HFF-Myc (cell line): ENCODE results near the gene BTBD3.

Experiments
- DNase-seq: peaks from one replicate; pipeline ENCODE4 v3.0.0-alpha.2; 2011; ENCODE audit warnings: low read depth; ENCODE audit errors: extremely low read depth
- H3K4me3 ChIP-seq: replicated peaks from 2 replicates; pipeline ENCODE4 v1.5.1; 2011; ENCODE audit warnings: low read depth, mild to moderate bottlenecking, control low read depth, low read length
- CTCF ChIP-seq: IDR thresholded peaks from 2 replicates; pipeline ENCODE4 v1.5.1; 2012; ENCODE audit warnings: mild to moderate bottlenecking, low read depth, low read length, control low read depth; ENCODE audit errors: missing control alignments

BTBD3 gene

DNA sequence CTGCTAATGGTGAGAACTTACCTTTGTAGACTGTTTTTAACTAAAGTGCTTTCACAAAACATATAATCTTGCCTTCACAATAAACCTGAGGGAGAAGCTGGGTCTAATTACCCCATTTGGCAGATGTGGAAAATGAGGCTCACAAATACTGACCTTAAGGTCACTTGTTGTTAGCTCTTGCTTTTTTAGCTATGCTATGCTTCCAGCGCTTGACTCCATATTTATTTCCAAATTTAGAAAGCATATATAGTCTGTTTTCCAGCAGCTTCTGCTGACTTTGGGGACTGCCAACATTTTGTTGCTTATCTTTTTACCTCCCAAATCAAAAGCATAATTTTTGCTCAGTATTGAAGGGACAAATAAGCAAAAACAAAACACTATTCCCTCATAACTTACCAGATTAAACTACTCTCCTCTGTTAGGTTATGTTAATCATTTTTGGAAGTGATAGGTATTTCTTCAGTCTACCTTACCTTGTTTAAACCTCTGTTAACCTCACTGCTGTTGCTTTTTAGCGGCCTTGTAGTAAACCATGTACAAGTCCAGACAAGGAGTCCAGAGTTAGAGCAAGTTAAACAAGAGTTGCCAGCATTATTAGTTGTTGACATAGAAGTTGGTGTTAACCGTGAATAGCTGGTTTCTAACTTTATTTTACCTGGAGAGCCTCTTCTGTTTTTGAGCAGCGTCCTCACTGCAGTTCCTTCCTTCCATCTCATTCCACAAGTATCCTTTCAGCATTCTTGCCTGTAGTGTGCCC, 4.9 kb upstream of the BTBD3 start:
- no peak for TF ChIP-seq CTCF
- DNase-seq, result no peak
- H3K4me3 ChIP-seq, result no peak overlapping the region

GRCh38 chr20:11918391-11918845, 725 bp downstream of the BTBD3 start:
- TF ChIP-seq CTCF, result no peak
- no peak for DNase-seq
- peak overlapping the region; percentile 1 for H3K4me3 ChIP-seq

- peak; percentile 25 for DNase-seq
- H3K4me3 ChIP-seq, result no peak overlapping the region
- no peak for TF ChIP-seq CTCF
Observed at GRCh38 chr20:11918981-11919380, 1.3 kb downstream of the BTBD3 start.

DNA sequence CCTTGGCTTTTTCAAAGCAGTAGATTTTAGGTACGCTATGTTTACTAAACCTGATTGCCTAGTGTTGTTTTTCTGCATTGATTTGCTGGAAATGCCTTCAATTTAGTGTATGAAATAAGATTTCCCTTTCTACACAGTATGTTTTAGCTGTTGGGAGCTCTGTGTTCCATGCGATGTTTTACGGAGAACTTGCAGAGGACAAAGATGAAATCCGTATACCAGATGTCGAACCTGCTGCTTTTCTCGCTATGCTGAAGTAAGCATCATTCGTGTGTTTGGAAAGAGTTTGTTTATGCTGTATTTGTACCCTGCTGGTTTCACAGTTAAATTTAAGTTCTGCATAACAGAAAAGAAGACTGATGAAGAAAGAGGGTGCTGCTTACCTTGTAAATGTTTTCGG, 1.9 kb downstream of the BTBD3 start:
- no peak for TF ChIP-seq CTCF
- H3K4me3 ChIP-seq, result no peak overlapping the region
- no peak for DNase-seq

DNA sequence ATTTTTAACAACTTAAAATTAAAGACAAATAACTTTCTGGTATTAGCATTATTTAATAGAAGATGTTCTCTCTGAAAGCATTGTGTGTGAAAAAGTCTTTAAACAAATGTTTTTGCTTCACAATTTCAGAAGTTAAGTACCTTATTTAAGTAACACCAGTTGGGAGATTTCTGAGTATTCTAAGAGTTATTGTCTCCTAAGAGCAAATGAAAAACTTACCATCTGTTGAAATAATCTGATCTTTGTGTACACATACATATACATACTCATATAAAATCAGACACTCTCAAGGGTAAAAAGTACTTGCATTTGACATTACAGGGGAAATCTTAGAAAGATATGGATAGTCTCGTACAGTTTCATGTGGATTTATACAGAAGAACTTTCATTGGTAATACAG, 2.4 kb downstream of the BTBD3 start:
- TF ChIP-seq CTCF, result no peak
- no peak for DNase-seq
- H3K4me3 ChIP-seq, result no peak overlapping the region

GRCh38 chr20:11921321-11921720, 3.6 kb downstream of the BTBD3 start:
- no peak for TF ChIP-seq CTCF
- H3K4me3 ChIP-seq, result no peak overlapping the region
- DNase-seq, result no peak

GRCh38 chr20:11922561-11922960, 4.9 kb downstream of the BTBD3 start:
- TF ChIP-seq CTCF, result no peak
- H3K4me3 ChIP-seq, result no peak overlapping the region
- DNase-seq, result no peak
